GM12873 (cell line): ENCODE measurements around the gene SEC16A.

Experiments
- TF ChIP-seq, protein P1 (sequence below): IDR thresholded peaks from 2 replicates; pipeline ENCODE4 v1.5.1; 2012; ENCODE audit warnings: low read depth, mild to moderate bottlenecking, moderate library complexity, low read length, control low read depth; ENCODE audit not compliant: insufficient read depth; ENCODE audit errors: missing control alignments

Gene SEC16A

DNA sequence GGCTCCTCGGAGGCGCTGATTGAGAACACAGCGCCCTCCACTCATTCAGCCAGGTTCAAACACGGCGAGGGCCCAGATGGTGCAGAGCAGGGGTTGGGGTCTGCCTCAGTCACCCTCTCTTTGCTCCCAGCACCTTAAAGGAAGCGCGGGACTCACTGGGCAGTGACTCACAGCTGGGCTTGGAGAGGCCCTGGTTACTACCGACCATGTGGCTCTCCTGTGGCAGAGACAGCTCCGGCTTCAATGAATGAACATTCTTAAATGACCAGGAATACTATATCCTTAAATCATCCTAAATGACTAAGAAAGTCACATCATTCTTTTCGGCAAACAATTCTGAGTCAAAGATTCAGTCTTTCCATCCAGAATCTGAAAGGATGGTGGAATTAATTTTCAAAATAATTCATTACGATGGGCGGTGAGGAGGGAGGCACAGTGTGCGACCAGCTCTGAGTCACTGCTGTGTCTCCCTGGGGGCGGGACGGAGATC is 41.6 kb downstream of the SEC16A start:
- TF ChIP-seq, protein P1, sequence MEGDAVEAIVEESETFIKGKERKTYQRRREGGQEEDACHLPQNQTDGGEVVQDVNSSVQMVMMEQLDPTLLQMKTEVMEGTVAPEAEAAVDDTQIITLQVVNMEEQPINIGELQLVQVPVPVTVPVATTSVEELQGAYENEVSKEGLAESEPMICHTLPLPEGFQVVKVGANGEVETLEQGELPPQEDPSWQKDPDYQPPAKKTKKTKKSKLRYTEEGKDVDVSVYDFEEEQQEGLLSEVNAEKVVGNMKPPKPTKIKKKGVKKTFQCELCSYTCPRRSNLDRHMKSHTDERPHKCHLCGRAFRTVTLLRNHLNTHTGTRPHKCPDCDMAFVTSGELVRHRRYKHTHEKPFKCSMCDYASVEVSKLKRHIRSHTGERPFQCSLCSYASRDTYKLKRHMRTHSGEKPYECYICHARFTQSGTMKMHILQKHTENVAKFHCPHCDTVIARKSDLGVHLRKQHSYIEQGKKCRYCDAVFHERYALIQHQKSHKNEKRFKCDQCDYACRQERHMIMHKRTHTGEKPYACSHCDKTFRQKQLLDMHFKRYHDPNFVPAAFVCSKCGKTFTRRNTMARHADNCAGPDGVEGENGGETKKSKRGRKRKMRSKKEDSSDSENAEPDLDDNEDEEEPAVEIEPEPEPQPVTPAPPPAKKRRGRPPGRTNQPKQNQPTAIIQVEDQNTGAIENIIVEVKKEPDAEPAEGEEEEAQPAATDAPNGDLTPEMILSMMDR = no peak

DNA sequence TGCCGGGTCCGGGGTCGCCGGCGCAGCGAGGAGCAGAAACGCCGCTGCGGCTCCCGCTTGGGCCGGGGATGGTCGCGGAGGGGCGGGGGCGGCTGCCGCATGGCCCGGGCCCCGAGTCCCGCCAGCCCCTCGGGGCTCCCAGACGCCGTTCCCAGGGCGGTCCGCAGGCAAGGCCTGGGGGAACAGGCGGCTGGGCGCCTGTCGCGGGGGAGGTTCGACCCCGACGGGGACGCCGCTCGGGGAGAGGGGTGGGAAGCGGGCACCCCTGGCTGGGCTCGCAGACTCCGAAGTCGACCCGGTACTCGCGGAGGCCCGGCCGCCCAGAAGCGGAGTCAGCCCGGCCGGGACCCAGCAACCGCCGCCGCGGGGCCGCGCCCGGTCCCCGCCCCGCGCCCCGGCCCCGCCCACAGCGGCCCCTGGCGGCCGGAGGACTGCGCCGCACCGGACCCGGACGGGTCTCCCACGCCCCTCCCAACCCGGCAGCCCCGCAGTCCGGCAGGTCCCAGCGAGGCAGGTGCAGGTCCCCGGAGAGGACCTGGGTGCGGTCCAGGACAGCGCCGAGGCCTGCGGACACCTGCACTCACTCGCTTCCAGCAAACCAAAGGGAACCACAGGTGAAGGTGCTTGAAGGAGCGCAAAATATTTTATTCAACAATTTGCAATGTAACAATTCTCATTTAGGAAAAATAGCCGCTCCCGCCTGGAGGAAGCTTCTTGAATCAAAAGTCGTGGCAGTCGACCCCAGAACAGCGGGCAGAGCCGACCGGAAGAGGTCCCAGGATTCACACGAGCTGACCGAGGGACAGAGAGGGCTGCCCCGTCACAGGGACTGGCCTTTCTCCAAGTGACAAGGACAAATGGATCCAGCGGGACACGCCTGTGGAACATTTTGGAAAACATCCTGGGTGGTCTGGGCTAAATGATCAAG is 43.1 kb downstream of the SEC16A start, which contains the start of gene INPP5E:
INPP5E (minus strand) TSS at position 365 of the 928 bp plus-strand sequence. CDS start 426 bp downstream, outside the sequence.
- TF ChIP-seq, protein P1 = peak; percentile 66

DNA sequence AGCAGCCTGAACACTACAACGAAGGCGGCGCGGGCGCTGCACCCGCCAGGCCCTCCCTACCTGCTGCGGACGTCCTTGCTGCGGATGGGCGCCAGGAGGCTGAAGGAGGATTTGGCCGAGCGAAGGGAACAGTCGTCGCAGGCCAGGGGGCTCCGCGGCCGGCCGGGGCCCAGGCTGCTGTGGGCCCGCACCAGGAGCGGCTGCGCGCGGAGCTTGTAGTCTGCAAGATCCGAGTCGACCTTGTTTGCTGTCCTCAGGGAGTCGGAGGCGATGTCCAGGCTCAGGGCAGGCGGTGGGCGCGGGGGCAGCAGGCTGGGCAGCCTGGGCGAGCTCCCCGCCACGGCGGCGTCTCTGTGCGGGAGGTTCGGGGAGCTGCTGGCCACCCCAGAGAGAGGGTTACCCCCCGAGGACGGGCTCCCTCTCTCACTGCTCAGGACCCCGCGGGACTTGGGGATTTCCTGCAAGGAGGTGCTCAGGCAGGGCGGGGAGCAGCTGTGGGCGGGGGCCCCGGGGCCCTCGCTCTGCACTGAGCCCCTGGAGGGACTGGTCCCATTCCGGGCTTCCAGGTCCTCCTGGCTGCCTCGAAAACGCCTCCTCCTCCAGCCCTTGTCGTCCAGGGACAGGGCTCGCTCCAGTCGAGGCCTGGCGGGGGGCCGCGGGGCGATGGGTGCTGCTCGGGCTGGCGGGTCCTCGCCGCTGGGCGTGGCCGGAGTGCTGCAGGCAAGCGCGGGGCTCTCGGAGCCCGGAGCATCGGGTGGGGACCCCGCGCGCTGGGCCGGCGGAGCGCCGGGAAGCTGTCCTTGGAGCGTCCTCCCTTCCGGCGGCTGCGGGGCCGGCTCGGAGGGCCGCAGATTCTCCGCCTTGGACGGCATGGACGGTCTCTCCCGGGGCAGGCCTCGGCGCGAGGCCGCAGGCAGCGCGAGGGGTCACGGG is 44.0 kb downstream of the SEC16A start:
- TF ChIP-seq, protein P1 = no peak

DNA sequence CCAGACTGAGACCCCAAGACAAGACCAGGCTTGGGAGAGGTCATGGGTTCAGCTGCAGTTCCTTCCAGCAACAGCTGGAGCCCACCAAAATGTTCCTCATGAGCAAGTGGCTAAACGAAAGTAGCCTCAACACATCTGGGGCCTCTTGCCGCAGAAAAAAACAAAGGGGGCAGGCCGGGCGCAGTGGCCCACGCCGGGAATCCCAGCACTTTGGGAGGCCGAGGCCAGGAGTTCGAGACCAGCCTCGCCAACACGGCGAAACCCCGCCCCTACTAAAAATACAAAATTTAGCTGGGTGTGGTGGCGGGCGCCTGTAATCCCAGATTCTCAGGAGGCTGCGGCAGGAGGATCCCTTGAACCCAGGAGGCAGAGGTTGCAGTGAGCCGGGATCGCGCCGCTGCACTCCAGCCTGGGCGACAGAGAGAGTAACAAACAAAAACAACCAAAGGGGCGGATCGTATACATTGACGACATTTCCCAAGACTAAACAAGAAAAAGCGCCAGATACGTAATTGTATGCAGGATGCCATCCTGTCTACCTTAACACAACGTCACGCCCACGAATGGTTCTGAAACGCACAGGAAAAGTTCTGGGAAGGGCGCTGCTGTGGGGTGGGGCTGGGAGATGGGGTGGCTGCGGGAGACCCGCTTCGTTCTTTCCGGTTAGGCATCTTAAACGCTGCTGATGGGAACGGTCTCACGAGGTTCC is 44.8 kb downstream of the SEC16A start:
- TF ChIP-seq, protein P1 = no peak

DNA sequence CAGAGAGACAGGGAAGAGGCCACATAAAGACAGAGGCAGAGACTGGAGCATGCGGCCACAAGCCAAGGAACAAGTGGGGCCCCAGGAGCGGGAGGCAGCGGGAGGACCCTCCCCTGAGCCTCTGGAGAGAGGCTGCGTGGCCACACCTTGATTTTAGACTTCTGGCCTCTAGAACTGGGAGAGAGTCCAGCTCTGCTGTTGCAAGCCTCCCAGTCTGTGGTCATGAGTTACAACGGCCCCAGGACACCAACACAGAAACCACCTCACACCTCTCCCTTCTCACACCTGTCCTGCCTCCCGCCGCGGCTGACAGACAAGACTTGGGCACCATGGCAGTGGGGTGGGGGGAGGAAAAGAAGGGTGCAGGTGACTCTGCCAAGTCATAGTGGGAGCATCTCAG is 45.4 kb downstream of the SEC16A start:
- TF ChIP-seq, protein P1 = no peak

DNA sequence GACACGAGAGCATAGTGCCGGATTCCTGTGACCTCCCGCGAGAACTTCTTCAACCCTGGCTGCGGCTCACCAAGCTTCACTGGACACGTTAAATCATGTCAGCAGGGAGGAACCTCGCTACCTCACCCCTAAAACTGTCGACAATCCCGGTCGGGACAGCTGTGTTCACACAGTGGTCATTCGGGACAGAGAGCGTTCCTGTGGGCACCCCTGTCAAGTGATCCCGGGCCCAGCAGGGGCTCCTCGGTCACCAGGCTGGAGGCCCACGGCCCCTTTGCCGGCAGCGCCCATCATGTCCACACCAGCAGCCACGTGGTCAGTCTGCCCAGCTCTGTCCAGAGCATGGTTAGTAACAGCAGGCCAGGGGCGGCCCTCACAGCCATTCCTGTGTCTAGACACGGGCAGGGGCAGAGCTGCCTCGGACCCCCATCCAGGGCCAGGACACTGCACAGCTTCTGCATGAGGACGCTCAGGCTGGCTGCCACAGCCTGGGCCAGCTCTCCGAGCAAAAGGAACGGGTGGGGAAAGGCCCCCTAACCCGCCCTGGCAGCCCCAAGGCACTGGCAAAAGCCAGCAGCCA is 46.7 kb downstream of the SEC16A start:
- TF ChIP-seq, protein P1 = no peak
